PC-9 (cell line): Measurements from ENCODE around the gene DAAM1. TPM values are rescaled to one million over a fixed set of nuclear protein-coding genes. Genes with fewer than 3 reads are reported as not detected.

Experiments
- BruUV-seq: library from RNA; stranded (reverse); fragments of 400-500 nt; replicated peaks from 2 replicates; lab custom pipeline; 2021; lab: Mats Ljungman, UMichigan
- CTCF ChIA-PET: fragments of 300-600 bp; sonication (Branson Sonifier 250); formaldehyde crosslinking; loops from one replicate; lab custom pipeline; 2022; ENCODE audit warnings: antibody characterized with exemption; lab: Charles Lee
- POLR2A ChIA-PET: fragments of 300-600 bp; sonication (Branson Sonifier 250); formaldehyde crosslinking; loops from one replicate; lab custom pipeline; 2022; ENCODE audit warnings: antibody characterized with exemption; ENCODE audit not compliant: unreplicated experiment; lab: Charles Lee
- DNase-seq, 2 experiments: peaks; one replicate each; pipeline versions ENCODE4 v3.0.0 to v3.0.0-alpha.2; 2015 to 2022; ENCODE audit warnings: mixed read lengths in 1 of 2
- H2AFZ ChIP-seq: fragments of 200-600 bp; sonication (generic); 2 replicates; pipeline ENCODE4 v1.8.1; 2017; ENCODE audit warnings: antibody characterized with exemption
- H3F3A ChIP-seq: fragments of 200-600 bp; sonication (generic); 2 replicates; pipeline ENCODE4 v1.8.1; 2017; ENCODE audit warnings: antibody characterized with exemption, mild to moderate bottlenecking, low read depth; ENCODE audit not compliant: insufficient read depth
- H3K27ac ChIP-seq: fragments of 200-600 bp; sonication (generic); 2 replicates; pipeline ENCODE4 v1.6.1; 2016; ENCODE audit warnings: mixed run types
- H3K27me3 ChIP-seq: fragments of 200-600 bp; sonication (generic); 2 replicates; pipeline ENCODE4 v1.6.1; 2016; ENCODE audit warnings: low read depth, mixed run types; ENCODE audit not compliant: insufficient read depth
- H3K36me3 ChIP-seq: fragments of 200-600 bp; sonication (generic); 2 replicates; pipeline ENCODE4 v1.6.1; 2016; ENCODE audit warnings: low read depth, mixed run types
- H3K4me1 ChIP-seq: fragments of 200-600 bp; sonication (generic); replicated peaks from 2 replicates; pipeline ENCODE4 v1.6.1; 2016; ENCODE audit warnings: mixed run types; ENCODE audit not compliant: insufficient read depth
- H3K4me2 ChIP-seq: fragments of 200-600 bp; sonication (generic); 2 replicates; pipeline ENCODE4 v1.6.1; 2017; ENCODE audit warnings: mixed run types
- H3K4me3 ChIP-seq: fragments of 200-600 bp; sonication (generic); 2 replicates; pipeline ENCODE4 v1.6.1; 2016; ENCODE audit warnings: mixed run types
- H3K79me2 ChIP-seq: fragments of 200-600 bp; sonication (generic); 2 replicates; pipeline ENCODE4 v1.6.1; 2017; ENCODE audit warnings: low read depth, mixed run types
- H3K9me2 ChIP-seq: fragments of 200-600 bp; sonication (generic); 2 replicates; pipeline ENCODE4 v1.8.1; 2017; ENCODE audit warnings: mild to moderate bottlenecking; ENCODE audit not compliant: insufficient read depth
- H3K9me3 ChIP-seq: fragments of 200-600 bp; sonication (generic); 2 replicates; pipeline ENCODE4 v1.8.1; 2016; ENCODE audit warnings: low read depth; ENCODE audit not compliant: insufficient read depth
- H4K20me1 ChIP-seq: fragments of 200-600 bp; sonication (generic); 2 replicates; pipeline ENCODE4 v1.8.1; 2017; ENCODE audit not compliant: insufficient read depth
- CTCF ChIP-seq: fragments of 200-600 bp; sonication (generic); conservative IDR thresholded peaks from 2 replicates; pipeline ENCODE4 v1.6.1; 2017; ENCODE audit warnings: mixed run types, antibody characterized with exemption, mild to moderate bottlenecking, moderate library complexity
- EZH2 ChIP-seq: fragments of 200-600 bp; sonication (generic); IDR thresholded peaks from 2 replicates; pipeline ENCODE4 v1.8.0; 2017; ENCODE audit warnings: antibody characterized with exemption, low read depth
- intact Hi-C: fragments of 100-400 bp; cut with micrococcal nuclease; formaldehyde crosslinking; loops from one replicate; pipeline ENCODE4 v1.10.0; 2022; ENCODE audit not compliant: unreplicated experiment
- total RNA-seq: library from RNA; stranded (reverse); gene quantifications from 2 replicates; pipeline ENCODE4 v1.2.3, GENCODE V29; 2021

The DAAM1 gene
- total RNA-seq, 1 experiment from 2014 or later: 70.7 TPM

- no peaks in the 10 kb centered on the region for H3K9me2 ChIP-seq
- no peaks in the 10 kb centered on the region for H3K27me3 ChIP-seq
- peaks cover 12% of the 10 kb centered on the region; the same call in 1 of the 2 replicates for H3K79me2 ChIP-seq
- BruUV-seq: no TSS peak
- H3K27ac ChIP-seq: no peak overlapping the region
- no peaks in the 10 kb centered on the region for H3F3A ChIP-seq
- intact Hi-C loops: no loop called here
- H2AFZ ChIP-seq: no peak overlapping the region
- H3K36me3 ChIP-seq: no peaks in the 10 kb centered on the region
- CTCF ChIA-PET: no interaction called here
- H3K4me2 ChIP-seq: no peak overlapping the region
- H3K4me1 ChIP-seq: no peaks in the 10 kb centered on the region
- no peak overlapping the region for H3K4me3 ChIP-seq
- POLR2A ChIA-PET: no interaction called here
- DNase-seq: no peak
- no peaks in the 10 kb centered on the region for H3K9me3 ChIP-seq
- no peak for TF ChIP-seq CTCF
- TF ChIP-seq EZH2: no peak
- no peaks in the 10 kb centered on the region for H4K20me1 ChIP-seq
Observed at GRCh38 chr14:59239022-59239421, 50.6 kb downstream of the DAAM1 start.

- no peaks in the 10 kb centered on the region for H3F3A ChIP-seq
- H3K79me2 ChIP-seq: peaks cover 12% of the 10 kb centered on the region; the same call in 1 of the 2 replicates
- H3K9me3 ChIP-seq: no peaks in the 10 kb centered on the region
- no peak overlapping the region for H3K4me2 ChIP-seq
- no peak for DNase-seq
- H3K9me2 ChIP-seq: no peaks in the 10 kb centered on the region
- no peak overlapping the region for H3K4me3 ChIP-seq
- ChIA-PET CTCF (no interaction called here), POLR2A (no interaction called here)
- H3K4me1 ChIP-seq: peaks cover 12% of the 10 kb centered on the region
- no peaks in the 10 kb centered on the region for H4K20me1 ChIP-seq
- no peak for TF ChIP-seq EZH2
- TF ChIP-seq CTCF: no peak
- H2AFZ ChIP-seq: no peak overlapping the region
- H3K27ac ChIP-seq: no peak overlapping the region
- H3K27me3 ChIP-seq: no peaks in the 10 kb centered on the region
- H3K36me3 ChIP-seq: no peaks in the 10 kb centered on the region
- intact Hi-C loops: no loop called here
- BruUV-seq: no TSS peak
Observed at GRCh38 chr14:59240356-59240755, 51.9 kb downstream of the DAAM1 start.

- TF ChIP-seq EZH2 (no peak), CTCF (no peak)
- no peaks in the 10 kb centered on the region for H3K9me2 ChIP-seq
- H4K20me1 ChIP-seq: no peaks in the 10 kb centered on the region
Observed at GRCh38 chr14:59241121-59241520, 52.7 kb downstream of the DAAM1 start.

More at GRCh38 chr14:59241121-59241520, 52.7 kb downstream of the DAAM1 start:
- ChIA-PET CTCF (interaction anchor here (0.6 kb wide), 1 partner anchor 49 kb away, joined by 3 read pairs; no protein-coding TSS in a partner anchor), POLR2A (no interaction called here)
- no peaks in the 10 kb centered on the region for H3K36me3 ChIP-seq
- intact Hi-C loops: no loop called here
- H3K27me3 ChIP-seq: no peaks in the 10 kb centered on the region
- H3K4me1 ChIP-seq: peaks cover 12% of the 10 kb centered on the region
- no peaks in the 10 kb centered on the region for H3K9me3 ChIP-seq
- H3K4me3 ChIP-seq: no peak overlapping the region
- H3F3A ChIP-seq: no peaks in the 10 kb centered on the region
- BruUV-seq: no TSS peak
- H3K27ac ChIP-seq: no peak overlapping the region
- no peak overlapping the region for H3K4me2 ChIP-seq
- H3K79me2 ChIP-seq: peaks cover 12% of the 10 kb centered on the region; the same call in 1 of the 2 replicates
- H2AFZ ChIP-seq: no peak overlapping the region
- no peak for DNase-seq
